Activated CD8-positive, alpha-beta T cell treated with anti-CD3 and anti-CD28 coated beads for 36 hours (primary cell): ENCODE results near the gene CFAP92. TPM values are rescaled to one million over a fixed set of nuclear protein-coding genes. Genes with fewer than 3 reads are reported as not detected.

ENCODE experiments used
- ATAC-seq: fragments of 200-7000 bp; cut with Tn5 transposase; one replicate; pipeline ENCODE4 v1.10.0; 2021; ENCODE audit warnings: mild to moderate bottlenecking, moderate library complexity
- CTCF ChIA-PET: fragments of 350-600 bp; sonication (Branson Sonifier 250); formaldehyde crosslinking; loops from one replicate; lab custom pipeline; 2021; ENCODE audit warnings: antibody characterized with exemption; lab: Charles Lee
- POLR2A ChIA-PET: fragments of 350-600 bp; sonication (Branson Sonifier 250); formaldehyde crosslinking; loops from one replicate; lab custom pipeline; 2021; ENCODE audit warnings: antibody characterized with exemption; lab: Charles Lee
- DNase-seq: peaks from one replicate; pipeline ENCODE4 v3.0.0-alpha.2; 2020
- H3K27ac Mint-ChIP-seq: one replicate; pipeline ENCODE4 v1.8.0; 2021; ENCODE audit warnings: mild to moderate bottlenecking, mixed read lengths
- H3K27me3 Mint-ChIP-seq: one replicate; pipeline ENCODE4 v1.8.0; 2021; ENCODE audit warnings: mixed read lengths
- H3K36me3 Mint-ChIP-seq: one replicate; pipeline ENCODE4 v1.8.0; 2021; ENCODE audit warnings: low read depth, mixed read lengths
- H3K4me1 Mint-ChIP-seq: one replicate; pipeline ENCODE4 v1.8.0; 2021; ENCODE audit warnings: low read depth, mixed read lengths
- H3K4me3 Mint-ChIP-seq: one replicate; pipeline ENCODE4 v1.8.0; 2021; ENCODE audit warnings: mild to moderate bottlenecking, moderate library complexity, mixed read lengths
- H3K9me3 Mint-ChIP-seq: one replicate; pipeline ENCODE4 v1.8.0; 2021; ENCODE audit warnings: mixed read lengths
- CTCF ChIP-seq: fragments of 200-600 bp; IDR thresholded peaks from one replicate; pipeline ENCODE4 v1.8.0; 2022; ENCODE audit warnings: antibody characterized with exemption, mild to moderate bottlenecking
- intact Hi-C: fragments of 100-400 bp; cut with micrococcal nuclease; formaldehyde crosslinking; loops from one replicate; pipeline ENCODE4 v1.10.0; 2022
- total RNA-seq, 2 experiments: library from RNA; stranded (reverse); gene quantifications; one replicate each; pipeline ENCODE4 v1.2.3, GENCODE V29; 2021

Gene CFAP92
- under 1 TPM; 0.38 to 0.83 TPM for total RNA-seq

- ATAC-seq (peak; percentile 98), DNase-seq (peak; percentile 93)
- no peaks in the 10 kb centered on the region for H3K36me3 Mint-ChIP-seq
- no peak within 1 kb of the TSS for H3K27ac Mint-ChIP-seq
- no peaks in the 10 kb centered on the region for H3K9me3 Mint-ChIP-seq
- no peaks in the 10 kb centered on the region for H3K27me3 Mint-ChIP-seq
- intact Hi-C loops, result no loop called here
- CTCF ChIA-PET, result interaction anchor here (1.0 to 9.2 kb wide), 9 partner anchors 10 to 114 kb away, joined by 3 to 73 read pairs (median 6); partner anchors contain the start of gene ACAD9
- H3K4me1 Mint-ChIP-seq, result peaks cover 30% of the 10 kb centered on the region
- H3K4me3 Mint-ChIP-seq, result peak within 1 kb of the TSS; percentile 63
- POLR2A ChIA-PET, result interaction anchor here (0.5 to 2.4 kb wide), 8 partner anchors 10 to 107 kb away, joined by 3 to 7 read pairs (median 4); no protein-coding TSS in a partner anchor
- TF ChIP-seq CTCF, result no peak
These were observed at the start of gene CFAP92 for GRCh38 chr3:128993461-128994172. Gene CFAP92, minus strand, starts transcription at chr3:128994076. Its CDS starts 772 bp downstream, at chr3:128993304.

GRCh38 chr3:129040579-129041300, 46.9 kb upstream of the CFAP92 start:
- ChIA-PET CTCF (interaction anchor here (0.7 to 4.3 kb wide), 5 partner anchors 12 to 204 kb away, joined by 3 to 36 read pairs (median 9); no protein-coding TSS in a partner anchor), POLR2A (interaction anchor here (1.4 to 1.5 kb wide), 2 partner anchors 11 to 14 kb away, joined by 3 to 8 read pairs; no protein-coding TSS in a partner anchor)
- Mint-ChIP-seq H3K4me1 (peaks cover 10% of the 10 kb centered on the region), H3K27ac (no peak overlapping the region), H3K36me3 (no peaks in the 10 kb centered on the region), H3K4me3 (no peak overlapping the region), H3K27me3 (peaks cover 10% of the 10 kb centered on the region), H3K9me3 (no peaks in the 10 kb centered on the region)
- TF ChIP-seq CTCF, result no peak
- intact Hi-C loops, result no loop called here
- DNase-seq, result no peak
- ATAC-seq, result no peak

GRCh38 chr3:129040039-129040336, 46.1 kb upstream of the CFAP92 start:
- ChIA-PET POLR2A (no interaction called here), CTCF (interaction anchor here (4.1 kb wide), 1 partner anchor 13 kb away, joined by 17 read pairs; no protein-coding TSS in a partner anchor)
- intact Hi-C loops, result no loop called here
- peaks cover 10% of the 10 kb centered on the region for H3K27me3 Mint-ChIP-seq
- H3K36me3 Mint-ChIP-seq, result no peaks in the 10 kb centered on the region
- no peaks in the 10 kb centered on the region for H3K9me3 Mint-ChIP-seq
- no peak for DNase-seq
- no peak overlapping the region for H3K4me3 Mint-ChIP-seq
- no peak for TF ChIP-seq CTCF
- no peak for ATAC-seq
- peaks cover 15% of the 10 kb centered on the region for H3K4me1 Mint-ChIP-seq
- H3K27ac Mint-ChIP-seq, result no peak overlapping the region

GRCh38 chr3:129039271-129040038, 45.6 kb upstream of the CFAP92 start:
- ChIA-PET POLR2A (interaction anchor here (0.6 to 0.9 kb wide), 3 partner anchors 14 to 26 kb away, joined by 3 read pairs; no protein-coding TSS in a partner anchor), CTCF (interaction anchor here (0.7 to 4.1 kb wide), 2 partner anchors 14 to 69 kb away, joined by 3 to 17 read pairs; no protein-coding TSS in a partner anchor)
- ATAC-seq (no peak), DNase-seq (no peak)
- Mint-ChIP-seq H3K4me3 (no peak overlapping the region), H3K9me3 (no peaks in the 10 kb centered on the region), H3K27me3 (peaks cover 10% of the 10 kb centered on the region), H3K4me1 (peaks cover 15% of the 10 kb centered on the region), H3K27ac (no peak overlapping the region), H3K36me3 (no peaks in the 10 kb centered on the region)
- TF ChIP-seq CTCF, result no peak
- intact Hi-C loops, result no loop called here
